K562 treated with DMSO at 1 percent for 48 hours (cell line): ENCODE data around the gene CHI3L2. TPM values are rescaled to one million over a fixed set of nuclear protein-coding genes. Genes with fewer than 3 reads are reported as not detected.

ENCODE experiments used
- total RNA-seq: library from RNA; unstranded; fragments of 300-600 nt; gene quantifications from 2 replicates; pipeline ENCODE4 v1.2.3, GENCODE V29; 2022; ENCODE audit warnings: low replicate concordance; ENCODE audit errors: extremely low read depth

CHI3L2 gene, protein sequence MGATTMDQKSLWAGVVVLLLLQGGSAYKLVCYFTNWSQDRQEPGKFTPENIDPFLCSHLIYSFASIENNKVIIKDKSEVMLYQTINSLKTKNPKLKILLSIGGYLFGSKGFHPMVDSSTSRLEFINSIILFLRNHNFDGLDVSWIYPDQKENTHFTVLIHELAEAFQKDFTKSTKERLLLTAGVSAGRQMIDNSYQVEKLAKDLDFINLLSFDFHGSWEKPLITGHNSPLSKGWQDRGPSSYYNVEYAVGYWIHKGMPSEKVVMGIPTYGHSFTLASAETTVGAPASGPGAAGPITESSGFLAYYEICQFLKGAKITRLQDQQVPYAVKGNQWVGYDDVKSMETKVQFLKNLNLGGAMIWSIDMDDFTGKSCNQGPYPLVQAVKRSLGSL
- not detected in 2 replicates for total RNA-seq

DNA sequence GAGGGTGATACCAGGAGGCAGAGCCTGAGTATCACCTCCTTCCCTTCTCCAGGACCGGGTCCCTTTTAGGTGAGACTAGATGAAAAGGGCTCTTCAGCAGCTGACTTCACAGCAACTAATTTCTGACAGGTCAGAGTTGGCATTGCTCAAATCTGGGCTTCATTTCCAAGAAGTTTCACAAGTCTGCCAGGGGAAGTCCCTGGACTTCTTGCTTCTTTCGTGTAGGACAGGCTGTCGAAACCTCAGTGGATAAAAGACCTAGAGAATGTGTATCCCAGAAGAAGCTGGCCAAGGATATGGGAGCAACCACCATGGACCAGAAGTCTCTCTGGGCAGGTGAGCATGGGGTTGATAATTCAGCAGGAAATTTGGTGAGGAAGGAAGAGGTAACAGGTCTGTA is at the start of gene CHI3L2:
CHI3L2 (plus strand) TSS at position 280 of the 400 bp plus-strand sequence; CDS start at position 297, 17 bp downstream.

DNA sequence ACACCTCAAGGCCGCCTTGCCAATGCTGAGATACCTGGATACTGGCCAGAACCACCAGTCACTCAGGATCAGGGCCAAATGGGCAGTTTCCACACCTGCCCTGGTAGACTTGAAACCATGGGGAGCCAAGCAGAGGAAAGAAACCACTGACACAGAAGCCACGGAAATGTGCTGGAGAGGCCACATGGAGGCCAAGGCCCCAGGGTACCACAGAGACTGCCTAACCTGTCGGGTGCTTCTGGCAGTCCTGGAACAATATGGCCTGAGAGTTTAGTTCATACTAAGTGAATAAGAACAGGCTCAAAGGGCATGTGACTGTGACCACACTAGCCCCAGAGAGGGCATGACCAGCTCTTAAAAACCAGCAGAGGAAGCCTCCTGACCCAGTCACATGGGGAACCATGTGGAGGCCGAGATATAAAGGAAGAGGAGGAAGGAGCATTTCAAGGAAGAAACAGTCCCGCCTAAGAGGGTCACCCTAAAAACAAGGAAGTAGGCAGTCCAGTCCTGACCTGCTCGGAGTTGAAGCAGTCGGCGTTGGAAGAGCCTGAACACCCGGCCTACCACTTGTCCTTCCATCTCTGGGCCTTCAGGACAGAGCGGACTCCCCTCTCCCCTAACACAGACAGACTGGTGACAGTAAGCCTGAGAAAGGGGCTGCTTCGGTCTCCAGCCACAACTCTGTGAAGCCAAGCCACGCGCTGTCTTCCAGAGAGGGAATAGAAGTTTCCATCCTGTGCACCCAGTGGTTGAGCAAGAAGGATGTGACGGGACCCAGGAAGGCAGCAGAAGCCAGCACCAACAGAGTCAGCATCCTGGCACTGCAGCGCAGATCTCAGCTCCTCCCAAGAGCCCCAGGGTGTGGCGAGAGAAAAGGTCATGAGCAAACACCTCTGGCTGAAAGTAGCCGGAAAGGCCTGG is 27.4 kb upstream of the CHI3L2 start, which contains the start of gene DENND2D:
DENND2D (minus strand) TSS at position 766 of the 921 bp plus-strand sequence; CDS start at position 579, 187 bp downstream.

DNA sequence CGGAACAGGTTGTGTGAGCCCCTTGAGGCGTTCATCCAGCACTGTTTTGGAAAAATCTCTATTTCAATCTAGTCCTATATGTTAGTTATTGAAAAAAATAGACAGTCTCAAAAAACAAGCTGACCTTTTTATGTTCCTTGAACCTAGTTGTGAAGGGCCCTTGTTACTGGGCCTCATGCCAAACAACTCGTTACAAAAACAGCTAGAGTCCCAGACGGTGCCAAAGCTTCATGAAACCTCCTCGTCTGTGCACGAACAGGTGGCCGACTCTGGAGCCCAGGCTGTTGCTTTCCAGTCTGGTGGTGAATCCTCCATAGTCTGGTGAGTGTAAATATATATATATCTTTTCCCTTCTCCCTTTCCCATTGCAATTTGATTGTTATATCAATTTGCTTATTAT is 63.1 kb downstream of the CHI3L2 start, which contains the start of gene CHIA:
CHIA (plus strand) TSS at position 222 of the 400 bp plus-strand sequence. CDS start 19,617 bp downstream, outside the sequence.

Other genes with a start within 250 kb of the CHI3L2 start
- not detected in 2 replicates for gene DRAM2, start 87.6 kb upstream of the CHI3L2 start, total RNA-seq
- gene CEPT1, start 87.5 kb upstream of the CHI3L2 start, total RNA-seq = not detected in 2 replicates
- not detected in 2 replicates for gene DENND2D, start 27.1 kb upstream of the CHI3L2 start, total RNA-seq
- not detected in 2 replicates for gene CHIA, start 63.1 kb downstream of the CHI3L2 start, total RNA-seq
- not detected in 2 replicates for gene OVGP1, start 200.0 kb downstream of the CHI3L2 start, total RNA-seq
- not detected in 2 replicates for gene WDR77, start 221.5 kb downstream of the CHI3L2 start, total RNA-seq
- not detected in 2 replicates for gene ATP5PB, start 221.8 kb downstream of the CHI3L2 start, total RNA-seq
- not detected in 2 replicates for gene C1orf162, start 246.3 kb downstream of the CHI3L2 start, total RNA-seq